Epidermal melanocyte (primary cell): Measurements from ENCODE around the gene SMARCA4.
"Not testable (repeated sequence)": the region's sequence is repeated elsewhere in the genome, so short reads cannot be mapped to it uniquely, and the experiment has no call there.

ENCODE experiments used
- DNase-seq: peaks from one replicate; pipeline ENCODE4 v3.0.0; 2011; ENCODE audit warnings: low spot score; ENCODE audit not compliant: insufficient read length

SMARCA4 gene

GRCh38 chr19:11096210-11096841 lies 135.5 kb downstream of the SMARCA4 start:
- DNase-seq = no peak

- not testable (repeated sequence) for DNase-seq
Measured at GRCh38 chr19:11097367-11097766, 136.5 kb downstream of the SMARCA4 start.

- DNase-seq = no peak
Measured at GRCh38 chr19:11098327-11098726, 137.5 kb downstream of the SMARCA4 start.

GRCh38 chr19:11098861-11099260 lies 138.0 kb downstream of the SMARCA4 start:
- no peak for DNase-seq

- no peak for DNase-seq
Measured at GRCh38 chr19:11100049-11100448, 139.2 kb downstream of the SMARCA4 start.

GRCh38 chr19:11101057-11101456 lies 140.2 kb downstream of the SMARCA4 start:
- no peak for DNase-seq

GRCh38 chr19:11102944-11103343 lies 142.1 kb downstream of the SMARCA4 start:
- DNase-seq = no peak

- not testable (repeated sequence) for DNase-seq
Measured at GRCh38 chr19:11103667-11104066, 142.8 kb downstream of the SMARCA4 start.

GRCh38 chr19:11105014-11105636 lies 144.3 kb downstream of the SMARCA4 start:
- no peak for DNase-seq

- DNase-seq = no peak
Measured at GRCh38 chr19:11106477-11106876, 145.6 kb downstream of the SMARCA4 start.

- DNase-seq = no peak
Measured at GRCh38 chr19:11108746-11109145, 147.9 kb downstream of the SMARCA4 start.

- DNase-seq = no peak
Measured at GRCh38 chr19:11111117-11111770, 150.4 kb downstream of the SMARCA4 start.

GRCh38 chr19:11111771-11112144 lies 150.9 kb downstream of the SMARCA4 start:
- DNase-seq = no peak
